NCI-H2029 treated with DMSO at 0.1 percent for 48 hours (cell line): ENCODE data around the gene MRPS35.
"Not testable (repeated sequence)": the region's sequence is repeated elsewhere in the genome, so short reads cannot be mapped to it uniquely, and the experiment has no call there.

ENCODE experiments used
- DNase-seq: peaks from one replicate; lab custom pipeline; 2025; lab: John Stamatoyannopoulos, UW

The MRPS35 gene

GRCh38 chr12:27709212-27709931 is 1.3 kb upstream of the MRPS35 start:
- DNase-seq = no peak

- peak; percentile 50 for DNase-seq
These were observed 570 bp upstream of the MRPS35 start for GRCh38 chr12:27709932-27710591.

GRCh38 chr12:27711317-27711682 is 668 bp downstream of the MRPS35 start:
- peak; percentile 26 for DNase-seq

- no peak for DNase-seq
These were observed 1.3 kb downstream of the MRPS35 start for GRCh38 chr12:27711967-27712366.

- DNase-seq = no peak
These were observed 12.6 kb downstream of the MRPS35 start for GRCh38 chr12:27723212-27723611.

- DNase-seq = no peak
These were observed 19.5 kb downstream of the MRPS35 start for GRCh38 chr12:27730097-27730588.

- no peak for DNase-seq
These were observed 21.6 kb downstream of the MRPS35 start for GRCh38 chr12:27732281-27732680.

- peak; percentile 60 for DNase-seq
These were observed 22.5 kb downstream of the MRPS35 start for GRCh38 chr12:27733052-27733656.

GRCh38 chr12:27733791-27734190 is 23.2 kb downstream of the MRPS35 start:
- no peak for DNase-seq

- DNase-seq = not testable (repeated sequence)
These were observed 23.7 kb downstream of the MRPS35 start for GRCh38 chr12:27734321-27734720.

GRCh38 chr12:27743601-27744000 is 33.0 kb downstream of the MRPS35 start:
- no peak for DNase-seq

- not testable (repeated sequence) for DNase-seq
These were observed 35.1 kb downstream of the MRPS35 start for GRCh38 chr12:27745734-27746133.

- DNase-seq = no peak
These were observed 36.6 kb downstream of the MRPS35 start for GRCh38 chr12:27747111-27747820.

GRCh38 chr12:27751386-27752047 is 40.9 kb downstream of the MRPS35 start:
- peak; percentile 79 for DNase-seq

- no peak for DNase-seq
These were observed 44.2 kb downstream of the MRPS35 start for GRCh38 chr12:27754795-27755194.

- no peak for DNase-seq
These were observed 46.1 kb downstream of the MRPS35 start for GRCh38 chr12:27756670-27757195.

- DNase-seq = no peak
These were observed 52.1 kb downstream of the MRPS35 start for GRCh38 chr12:27762757-27763156.

GRCh38 chr12:27766587-27766986 is 56.0 kb downstream of the MRPS35 start:
- DNase-seq = no peak

- no peak for DNase-seq
These were observed 58.6 kb downstream of the MRPS35 start for GRCh38 chr12:27769142-27769673.

GRCh38 chr12:27771481-27772327 is 61.1 kb downstream of the MRPS35 start:
- DNase-seq = no peak
